GM12891 (cell line): ENCODE results near the gene GSTA5.

ENCODE experiments used
- POLR2A ChIP-seq: IDR thresholded peaks from 2 replicates; pipeline ENCODE4 v1.6.1; 2011; ENCODE audit warnings: low read depth, low read length, control low read depth
- POLR2AphosphoS5 ChIP-seq: IDR thresholded peaks from 2 replicates; pipeline ENCODE4 v1.6.1; 2011; ENCODE audit warnings: low read depth, low read length, control low read depth
- POU2F2 ChIP-seq: IDR thresholded peaks from 2 replicates; pipeline ENCODE4 v1.6.1; 2011; ENCODE audit warnings: low read depth, mild to moderate bottlenecking, control low read depth, low read length, moderate library complexity
- SPI1 ChIP-seq: IDR thresholded peaks from 2 replicates; pipeline ENCODE4 v1.6.1; 2011; ENCODE audit warnings: low read depth, low read length, control low read depth
- TAF1 ChIP-seq: IDR thresholded peaks from 2 replicates; pipeline ENCODE4 v1.6.1; 2011; ENCODE audit warnings: low read depth, low read length, control low read depth

DNA sequence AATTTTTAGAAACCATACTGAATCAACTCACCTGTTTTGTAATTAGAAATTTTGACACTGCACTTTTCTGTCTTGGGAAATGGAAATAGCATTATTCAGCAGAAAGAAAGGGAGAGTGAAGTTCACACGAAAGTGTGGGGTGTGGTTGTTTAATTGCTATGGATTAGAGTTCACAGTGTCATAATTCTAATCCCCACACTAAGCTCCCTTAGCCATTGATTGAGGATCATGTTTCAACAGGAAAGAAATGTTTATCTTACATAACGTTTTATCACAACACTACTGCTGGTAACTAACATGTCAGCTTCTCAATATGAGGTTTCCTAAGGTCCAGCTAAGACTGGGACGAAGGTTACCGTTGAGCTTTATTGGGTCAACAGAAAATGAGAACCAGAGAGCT is 31.4 kb upstream of the GSTA5 start:
- TF ChIP-seq POLR2A (no peak), TAF1 (no peak), POLR2AphosphoS5 (no peak), POU2F2 (no peak), SPI1 (no peak)
